GM21360 (cell line): ENCODE results near the gene E2F2.

Source experiments
- ATAC-seq: cut with Tn5 transposase; IDR thresholded peaks from one replicate; pipeline ENCODE4 v1.9.1; 2021; ENCODE audit warnings: mild to moderate bottlenecking, moderate library complexity; ENCODE audit not compliant: unreplicated experiment

E2F2 gene, protein sequence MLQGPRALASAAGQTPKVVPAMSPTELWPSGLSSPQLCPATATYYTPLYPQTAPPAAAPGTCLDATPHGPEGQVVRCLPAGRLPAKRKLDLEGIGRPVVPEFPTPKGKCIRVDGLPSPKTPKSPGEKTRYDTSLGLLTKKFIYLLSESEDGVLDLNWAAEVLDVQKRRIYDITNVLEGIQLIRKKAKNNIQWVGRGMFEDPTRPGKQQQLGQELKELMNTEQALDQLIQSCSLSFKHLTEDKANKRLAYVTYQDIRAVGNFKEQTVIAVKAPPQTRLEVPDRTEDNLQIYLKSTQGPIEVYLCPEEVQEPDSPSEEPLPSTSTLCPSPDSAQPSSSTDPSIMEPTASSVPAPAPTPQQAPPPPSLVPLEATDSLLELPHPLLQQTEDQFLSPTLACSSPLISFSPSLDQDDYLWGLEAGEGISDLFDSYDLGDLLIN

DNA sequence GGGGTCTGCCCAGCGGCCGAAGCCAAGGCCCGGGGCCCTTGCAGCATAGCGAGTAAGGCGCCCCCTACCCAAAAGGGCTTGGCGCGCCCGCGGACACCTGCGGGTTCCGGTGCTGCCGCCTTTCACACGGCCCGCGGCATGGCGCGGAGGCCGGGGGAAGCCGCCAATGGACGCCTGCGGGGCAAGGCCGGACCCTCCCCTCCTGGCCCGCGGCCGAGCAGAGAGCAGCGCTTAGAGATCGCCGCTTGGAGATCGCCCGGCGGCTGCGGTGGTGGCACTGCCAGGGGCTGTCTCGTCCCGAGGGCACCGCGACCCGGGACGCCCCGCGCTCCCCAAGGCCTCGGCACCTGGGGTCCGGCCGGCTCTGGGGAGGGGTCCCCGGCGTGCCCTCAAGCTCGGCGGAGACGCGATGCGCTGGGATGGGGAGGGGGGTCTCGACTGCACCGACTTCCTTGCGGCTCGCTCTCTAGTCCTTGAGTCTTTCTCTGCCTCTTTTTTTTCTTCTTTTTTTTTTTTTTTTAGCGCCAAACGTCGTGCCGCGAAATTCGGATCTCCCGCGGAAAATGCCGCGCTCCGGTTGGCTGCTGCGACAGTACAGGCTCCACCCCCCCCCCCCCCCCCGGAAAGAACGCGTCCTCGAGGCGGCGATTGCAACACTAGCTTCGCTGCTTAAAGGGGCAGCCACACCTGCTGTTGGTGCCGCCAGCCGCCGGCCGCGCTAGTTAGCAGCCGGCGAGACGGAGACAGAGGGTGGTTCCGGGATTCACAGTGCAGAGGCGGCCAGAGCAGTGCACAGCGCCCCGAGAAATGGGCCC lies at the start of gene E2F2:
TSS of gene E2F2 (minus strand) at position 487 of the 815 bp plus-strand sequence. CDS start at position 47, 440 bp downstream.
- ATAC-seq, result peak; percentile 46

DNA sequence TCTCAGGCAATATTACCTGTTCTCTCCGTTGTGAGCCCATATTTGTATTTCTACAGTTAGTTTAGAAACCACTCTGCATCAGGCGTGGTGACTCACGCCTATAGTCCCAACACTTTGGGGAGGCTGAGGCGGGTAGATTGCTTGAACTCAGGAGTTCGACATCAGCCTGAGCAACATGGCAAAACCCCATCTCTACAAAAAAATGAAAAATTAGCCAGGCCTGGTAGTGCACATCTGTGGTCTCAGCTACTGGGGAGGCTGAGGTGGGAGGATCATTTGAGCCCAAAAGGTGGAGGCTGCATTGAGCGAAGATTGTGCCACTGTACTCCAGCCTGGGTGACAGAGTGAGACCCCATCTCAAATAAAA lies 47.9 kb upstream of the E2F2 start:
- ATAC-seq, result no peak

DNA sequence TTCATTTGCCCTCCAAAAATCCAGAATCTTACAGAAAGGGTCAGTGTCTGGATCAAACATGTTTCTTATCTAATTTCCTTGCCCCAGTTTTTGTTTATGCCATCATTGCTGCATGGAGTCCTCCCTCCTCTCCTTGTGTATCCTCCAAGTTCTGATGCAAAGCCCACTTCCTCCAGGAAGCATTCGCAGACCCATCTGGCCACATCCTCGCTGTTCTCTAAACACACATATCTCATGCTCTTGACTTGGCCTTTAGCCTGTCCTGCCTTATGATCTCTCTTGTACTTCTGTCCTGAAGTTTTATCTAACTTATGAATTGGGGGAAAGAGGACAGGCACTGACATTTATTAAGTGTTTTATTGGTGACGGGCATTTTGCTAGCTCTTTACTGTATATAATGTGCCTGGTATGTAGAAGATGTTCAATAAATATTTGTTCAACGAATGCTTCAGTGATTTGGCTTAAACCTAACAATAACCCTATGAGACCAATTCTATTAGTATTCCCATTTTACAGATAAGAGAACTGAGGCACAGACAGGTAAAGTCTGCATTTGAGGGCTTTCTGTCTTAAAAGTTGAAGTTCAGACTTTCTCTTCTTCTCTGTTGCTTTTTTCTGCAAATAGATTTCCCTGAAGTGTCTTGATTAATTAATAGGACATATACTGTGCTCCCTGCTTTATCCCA lies 47.4 kb upstream of the E2F2 start:
- ATAC-seq, result no peak

DNA sequence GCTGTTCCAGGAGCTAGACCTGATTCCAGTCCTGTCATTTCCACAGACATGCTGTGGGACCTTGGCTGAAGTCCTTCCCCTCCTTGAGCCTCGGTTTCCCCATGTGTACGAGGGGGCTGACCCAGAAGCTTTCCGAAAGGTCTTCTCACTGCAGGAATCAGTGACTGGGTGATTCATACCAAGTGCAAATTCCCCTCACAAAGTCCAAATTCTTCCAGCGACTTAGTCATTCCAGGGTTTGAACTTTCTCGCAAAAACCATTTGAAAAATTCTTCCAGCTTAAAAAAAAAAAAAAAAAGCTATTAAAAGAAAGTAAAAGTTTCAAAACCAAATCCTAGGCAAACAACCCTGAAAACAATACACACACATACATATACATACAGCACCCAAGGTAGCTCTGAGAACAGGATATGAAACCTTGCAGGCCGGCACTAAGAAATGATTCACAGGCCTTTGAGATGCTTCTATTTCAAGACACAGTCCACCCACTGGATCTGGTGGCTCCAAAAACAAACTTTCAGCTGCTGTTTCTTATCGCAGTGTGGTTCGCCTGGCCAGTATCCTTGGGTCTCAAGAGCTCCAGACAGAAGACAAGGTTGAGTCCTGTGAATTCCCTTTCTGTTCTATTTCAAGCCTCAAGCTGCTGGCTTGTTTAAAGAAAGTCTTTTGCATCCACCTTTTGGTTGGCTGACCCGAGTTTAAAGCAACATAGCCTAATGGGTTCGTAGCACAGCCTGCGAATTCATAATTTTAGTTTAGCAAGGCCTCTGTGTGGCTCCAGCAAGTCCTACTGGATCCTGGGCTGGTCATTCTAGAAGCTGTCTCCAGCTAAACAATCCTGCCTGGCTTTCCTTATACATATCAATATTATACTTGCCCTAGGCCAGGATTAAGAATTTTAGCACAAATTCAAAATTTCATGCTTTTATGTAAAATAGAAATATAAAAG lies 46.3 kb upstream of the E2F2 start:
- ATAC-seq, result peak; percentile 79

DNA sequence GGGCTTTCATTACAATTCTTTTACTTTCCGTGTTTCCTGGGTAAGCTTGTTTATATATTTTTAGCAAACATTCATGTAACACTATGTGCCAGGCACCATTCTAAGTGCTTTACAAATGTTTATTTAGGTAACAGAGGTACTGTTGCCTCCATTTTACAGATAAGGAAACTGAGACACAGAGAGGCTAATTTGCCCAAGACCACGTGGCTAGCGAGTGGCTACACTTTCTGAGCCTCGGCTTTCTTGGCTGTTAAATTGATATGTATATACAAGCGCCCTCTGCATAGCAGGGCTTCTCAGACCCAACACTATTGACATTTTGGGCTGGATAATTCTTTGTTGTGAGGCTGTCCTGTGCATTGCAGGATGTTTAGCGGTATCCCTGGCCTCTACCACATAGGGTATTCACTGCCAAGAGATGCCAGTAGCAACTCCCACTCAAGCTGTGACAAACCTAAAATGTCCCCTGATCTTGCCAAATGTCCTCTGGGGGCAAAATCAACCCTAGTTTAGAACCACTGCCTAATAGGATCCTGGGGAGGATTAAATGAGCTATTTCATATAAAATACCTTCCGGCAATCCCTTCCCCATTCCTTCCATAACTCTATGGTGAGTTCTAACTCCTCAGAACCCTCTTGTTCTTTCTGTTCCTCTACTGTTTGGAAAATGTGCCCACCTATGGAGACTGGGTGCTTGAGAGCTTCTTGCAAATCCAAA lies 45.5 kb upstream of the E2F2 start:
- no peak for ATAC-seq

DNA sequence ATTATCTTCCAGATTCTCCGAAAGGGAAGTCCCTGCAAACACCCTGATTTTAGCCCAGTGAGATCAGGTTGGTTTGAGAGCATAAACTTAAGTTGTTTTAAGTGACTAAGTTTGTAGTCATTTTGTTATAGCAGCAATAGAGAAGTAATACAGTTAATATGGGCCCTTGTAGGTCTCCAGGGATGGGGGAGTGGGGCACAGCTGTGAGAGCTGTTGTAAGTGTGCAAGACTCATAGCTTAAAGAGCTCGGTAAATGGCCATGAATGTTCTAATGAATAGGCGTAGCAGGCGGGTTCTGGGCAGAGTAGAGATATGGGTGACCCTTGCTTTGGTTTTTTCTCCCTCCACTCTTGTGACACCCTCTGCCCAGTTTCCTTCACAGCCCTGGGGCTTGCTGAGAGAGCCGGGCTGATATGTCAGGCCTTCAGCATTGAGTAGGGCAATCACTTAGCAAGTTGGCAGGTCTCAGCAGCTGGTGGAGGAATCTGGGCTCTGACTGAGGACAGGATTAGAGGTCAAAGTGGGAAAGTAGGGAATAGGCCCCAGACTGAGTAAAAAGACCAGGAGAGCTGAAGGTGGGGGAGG lies 44.3 kb upstream of the E2F2 start:
- ATAC-seq, result no peak

DNA sequence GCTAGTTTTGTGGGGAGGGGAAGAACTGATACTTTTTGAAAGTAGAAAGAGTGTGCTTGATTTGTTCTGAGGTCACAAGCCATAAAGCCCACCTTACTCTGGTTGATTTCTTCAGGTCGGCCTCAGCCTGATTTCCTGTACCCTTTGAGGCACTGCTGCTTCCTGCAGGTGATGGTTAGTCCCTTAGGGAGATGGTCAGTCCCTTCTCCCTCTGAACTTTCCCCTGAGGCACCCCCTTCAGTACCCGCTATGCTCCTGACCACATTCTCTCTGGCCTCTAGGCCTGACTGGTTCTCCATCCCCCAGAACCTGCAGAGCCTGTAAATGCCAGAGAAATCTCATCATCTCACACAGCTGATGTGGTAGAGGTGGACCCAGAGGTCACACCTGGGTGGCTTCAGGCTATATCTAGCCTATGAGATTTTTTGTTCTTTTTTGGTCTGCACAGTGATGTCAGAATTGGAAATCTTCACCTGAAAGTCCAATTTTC lies 43.3 kb upstream of the E2F2 start:
- ATAC-seq, result no peak

DNA sequence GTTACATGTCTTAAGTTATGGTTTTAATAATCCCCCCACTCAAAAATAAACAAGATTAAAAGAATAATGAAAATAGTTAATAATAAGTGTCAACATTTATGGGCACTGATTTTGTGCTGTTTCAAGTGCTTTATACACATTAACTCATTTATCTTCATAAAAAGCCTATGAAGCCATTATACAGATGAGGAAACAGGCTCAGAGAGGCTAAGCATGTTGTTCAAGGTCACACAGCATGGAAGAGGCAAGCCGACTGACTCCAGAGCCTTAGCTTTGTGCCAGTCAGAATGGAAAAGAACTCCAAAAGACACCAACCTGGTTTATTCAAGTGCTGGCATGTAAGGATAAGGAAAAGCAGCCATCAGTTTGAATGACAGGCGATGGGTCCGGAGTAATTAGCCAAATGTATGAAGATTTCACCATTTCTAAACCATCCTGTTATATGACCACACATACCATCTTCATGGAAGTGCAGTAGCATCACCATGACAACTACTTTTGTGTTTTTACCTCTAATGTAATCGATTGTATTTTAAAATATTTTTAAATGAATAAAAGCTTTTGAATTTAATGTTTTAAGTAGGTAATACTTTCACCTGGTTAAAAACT lies 42.6 kb upstream of the E2F2 start:
- ATAC-seq, result no peak

DNA sequence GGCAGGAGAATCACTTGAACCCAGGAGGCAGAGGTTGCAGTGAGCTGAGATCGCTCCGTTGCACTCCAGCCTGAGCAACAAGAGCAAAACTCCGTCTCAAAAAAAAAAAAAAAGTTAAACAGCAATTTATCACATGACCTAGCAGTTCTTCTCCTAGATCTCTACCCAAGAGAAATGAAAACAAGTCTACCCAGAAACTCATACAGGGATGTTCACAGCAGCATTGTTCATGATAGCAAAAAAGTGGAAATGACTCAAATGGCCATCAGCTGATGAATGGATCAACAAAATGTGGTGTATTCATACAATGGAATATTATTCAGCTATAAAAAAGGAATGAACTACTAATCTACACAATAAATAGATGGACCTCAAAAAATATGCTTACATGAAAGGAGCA lies 40.4 kb upstream of the E2F2 start:
- no peak for ATAC-seq

DNA sequence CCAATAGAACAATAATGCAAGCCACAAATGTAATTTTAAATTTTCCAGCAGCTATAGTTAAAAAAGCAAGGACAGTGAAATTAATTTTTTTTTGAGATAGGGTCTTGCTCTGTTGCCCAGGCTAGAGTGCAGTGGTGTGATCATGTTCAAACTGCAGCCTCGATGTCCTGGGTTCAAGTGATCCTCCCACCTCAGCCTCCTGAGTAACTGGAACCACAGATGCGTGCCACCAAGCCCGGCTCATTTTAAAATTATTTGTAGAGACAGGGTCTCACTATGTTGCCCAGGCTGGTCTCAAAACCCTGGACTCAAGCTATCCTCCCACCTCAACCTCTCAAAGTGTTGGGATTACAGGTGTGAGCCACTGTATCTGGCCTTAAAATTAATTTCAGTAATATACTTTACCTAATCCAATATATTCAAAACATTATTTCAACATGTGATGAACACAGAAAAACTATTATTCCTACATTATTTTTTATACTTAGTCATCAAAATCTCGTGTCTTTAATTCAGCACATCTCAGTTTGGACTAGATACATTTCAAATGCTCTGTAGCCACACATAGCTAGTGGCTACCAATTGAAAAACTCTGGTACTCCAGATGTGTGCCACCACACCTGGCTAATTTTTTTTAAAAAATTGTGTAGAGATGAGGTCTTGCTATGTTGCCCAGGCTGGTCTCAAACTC lies 39.1 kb upstream of the E2F2 start:
- ATAC-seq, result no peak

DNA sequence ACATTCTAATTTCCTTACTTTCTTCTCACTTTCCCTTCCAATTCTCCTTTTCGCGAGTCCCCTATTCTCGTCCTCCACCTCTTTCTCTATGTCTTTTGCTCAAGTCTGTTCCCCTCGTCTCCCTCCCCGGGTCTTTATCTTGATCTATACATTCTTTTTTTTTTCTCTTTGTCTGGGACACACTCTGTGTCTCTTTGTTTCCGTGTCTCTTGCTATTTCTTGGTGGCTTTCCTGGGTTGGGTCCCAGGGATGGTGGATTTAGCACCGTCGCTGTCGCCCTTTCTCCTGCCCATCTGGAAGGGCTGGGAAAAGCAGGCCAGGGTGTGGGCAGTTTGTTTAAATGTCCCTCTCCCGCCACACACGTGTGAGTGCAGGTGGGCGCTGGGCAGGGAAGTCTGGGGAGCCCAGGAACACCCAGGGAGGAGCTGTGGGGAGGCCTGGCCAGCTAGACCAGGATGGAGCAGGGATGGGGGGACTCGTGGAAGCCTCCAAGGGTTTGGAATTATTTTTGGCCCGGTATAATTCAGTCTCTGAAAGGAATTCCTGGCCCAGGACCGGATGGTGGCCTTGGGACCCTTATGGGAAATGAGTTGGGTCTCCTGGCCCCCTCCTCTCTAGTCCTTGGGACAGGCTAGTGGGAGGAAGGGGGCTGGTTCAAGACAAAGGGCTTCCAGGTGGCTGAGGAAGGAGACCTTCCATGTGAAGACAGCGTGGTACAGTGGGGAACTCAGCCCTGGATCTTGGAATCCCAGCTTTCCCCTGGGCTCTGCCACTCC lies 37.8 kb upstream of the E2F2 start:
- no peak for ATAC-seq

DNA sequence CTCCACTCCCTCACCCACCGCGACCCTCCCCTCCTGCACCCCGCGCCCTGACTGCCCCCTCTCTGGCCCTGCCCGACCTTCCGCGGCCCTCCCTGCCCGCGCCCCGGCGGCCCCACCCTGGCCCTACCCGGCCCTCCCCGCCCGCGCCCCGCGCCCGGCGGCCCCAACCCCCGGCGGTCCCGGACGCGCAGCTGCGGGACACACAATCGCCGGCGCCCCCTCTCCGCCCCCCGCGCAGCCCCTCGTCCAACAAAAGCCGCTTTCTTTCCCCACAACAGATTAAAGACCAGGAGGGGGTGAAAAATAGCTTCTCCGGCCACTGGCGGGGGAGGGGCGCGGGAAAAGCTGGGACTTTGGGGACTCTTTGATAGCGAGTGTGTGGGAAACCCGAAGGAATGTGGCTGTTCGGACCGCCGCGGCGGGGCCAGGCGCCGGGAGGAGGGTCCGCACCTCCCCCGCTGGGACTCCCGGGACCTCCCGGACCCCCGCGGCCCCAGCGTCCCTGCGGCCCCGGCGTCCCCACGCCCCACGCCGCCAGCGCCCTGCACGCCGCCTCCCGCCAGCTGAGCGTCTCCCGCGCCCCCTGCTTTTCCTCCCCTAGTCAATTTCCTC lies 37.1 kb upstream of the E2F2 start:
- no peak for ATAC-seq

DNA sequence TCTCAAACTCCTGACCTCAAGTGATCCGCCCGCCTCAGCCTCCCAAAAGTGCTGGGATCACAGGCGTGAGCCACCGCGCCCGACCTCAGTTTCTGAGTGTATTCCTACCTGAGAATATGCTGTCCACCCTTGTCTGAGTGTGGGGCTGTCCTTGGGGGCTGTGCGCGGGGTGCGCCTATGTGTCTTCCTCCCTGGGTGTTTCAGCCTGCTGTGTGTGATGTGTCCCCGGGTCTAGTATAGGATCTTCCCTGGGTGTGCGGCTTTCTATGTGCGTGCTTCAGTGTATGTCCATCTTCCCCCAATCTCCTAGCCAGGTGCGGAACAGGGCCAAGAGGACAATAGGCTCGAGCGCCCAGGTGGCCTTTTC lies 36.6 kb upstream of the E2F2 start:
- no peak for ATAC-seq

DNA sequence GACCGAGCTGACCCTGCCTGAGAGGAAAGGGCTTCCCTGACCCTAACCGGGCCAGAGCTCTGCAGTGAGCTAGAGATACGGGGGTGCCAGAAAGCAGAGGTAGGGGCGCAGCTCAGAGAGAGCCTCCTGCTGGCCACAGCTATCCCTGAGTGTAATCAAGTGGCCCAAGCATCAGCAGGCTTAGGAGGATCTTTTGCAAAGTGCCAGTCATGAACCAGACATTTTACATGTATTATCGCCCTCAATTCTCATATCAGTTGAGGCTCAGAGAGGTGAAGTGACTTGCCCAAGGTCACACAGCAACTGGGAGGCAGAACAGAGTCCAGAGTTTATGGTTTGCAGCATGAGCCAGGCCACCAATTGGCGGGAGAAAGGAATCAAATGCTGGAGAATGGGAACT lies 35.3 kb upstream of the E2F2 start:
- no peak for ATAC-seq

DNA sequence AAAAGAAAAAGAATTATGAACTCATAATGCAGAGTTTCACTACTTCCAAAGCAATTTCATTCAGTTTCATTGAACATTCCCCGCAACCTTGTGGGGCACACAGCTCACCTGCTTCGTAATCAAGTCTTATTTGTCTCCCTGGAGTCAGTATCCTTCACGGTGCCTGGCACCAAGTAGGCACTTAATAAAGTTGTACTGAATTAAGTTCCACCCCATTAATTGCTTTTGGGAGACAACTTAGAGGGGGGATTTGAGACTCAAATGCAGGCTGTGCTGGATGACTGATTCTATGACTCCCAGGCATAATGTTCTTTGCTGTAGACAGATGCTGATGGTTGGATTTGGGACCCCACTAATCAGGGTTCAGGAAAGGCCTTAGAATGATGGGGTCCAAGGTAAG lies 34.7 kb upstream of the E2F2 start:
- no peak for ATAC-seq

DNA sequence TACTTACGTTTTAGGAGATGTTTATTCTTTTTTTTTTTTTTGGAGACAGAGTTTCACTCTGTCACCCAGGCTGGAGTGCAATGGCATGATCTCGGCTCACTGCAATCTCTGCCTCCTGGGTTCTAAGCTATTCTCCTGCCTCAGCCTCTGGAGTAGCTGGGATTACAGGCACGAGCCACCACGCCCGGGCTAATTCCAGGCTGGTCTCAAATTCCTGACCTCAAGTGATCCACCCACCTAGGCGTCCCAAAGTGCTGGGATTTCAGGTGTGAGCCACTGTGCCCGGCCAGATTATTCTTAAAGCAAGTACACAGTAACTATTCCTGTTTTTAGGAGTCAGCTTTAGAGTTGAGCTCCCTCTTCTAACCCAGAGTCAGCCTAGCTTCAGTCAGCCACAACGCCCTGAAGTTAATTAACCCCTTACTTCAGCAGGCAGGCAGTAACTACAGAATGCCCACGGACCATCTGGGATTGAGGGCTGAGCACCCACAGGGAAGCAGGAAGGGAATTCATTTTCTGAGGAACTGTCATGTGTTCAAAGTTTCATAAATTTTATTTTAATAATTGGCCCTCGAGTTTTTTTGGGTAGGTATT lies 33.6 kb upstream of the E2F2 start:
- ATAC-seq, result no peak
